GM19193 (cell line): ENCODE data around the gene COA1.
A peak's percentile ranks its signal among the peaks of the same experiment; 100 is the strongest.

Source experiments
- POLR2A ChIP-seq: IDR thresholded peaks from 4 replicates; pipeline ENCODE4 v1.6.1; 2011; ENCODE audit not compliant: insufficient read depth, insufficient read length; ENCODE audit errors: extremely low read depth

The COA1 gene

GRCh38 chr7:43650457-43651052 lies 78.8 kb downstream of the COA1 start:
- peak; percentile 28 for TF ChIP-seq POLR2A

- peak; percentile 49 for TF ChIP-seq POLR2A
These were observed 79.5 kb downstream of the COA1 start for GRCh38 chr7:43649755-43650274.

GRCh38 chr7:43648473-43649406 lies 80.6 kb downstream of the COA1 start:
- no peak for TF ChIP-seq POLR2A

- TF ChIP-seq POLR2A, result no peak
These were observed 81.5 kb downstream of the COA1 start for GRCh38 chr7:43647673-43648472.

- no peak for TF ChIP-seq POLR2A
These were observed 82.0 kb downstream of the COA1 start for GRCh38 chr7:43647339-43647672.

GRCh38 chr7:43646603-43647338 lies 82.6 kb downstream of the COA1 start:
- no peak for TF ChIP-seq POLR2A

GRCh38 chr7:43645699-43646226 lies 83.6 kb downstream of the COA1 start:
- TF ChIP-seq POLR2A, result no peak

- TF ChIP-seq POLR2A, result no peak
These were observed 85.5 kb downstream of the COA1 start for GRCh38 chr7:43643846-43644245.

GRCh38 chr7:43642897-43643630 lies 86.3 kb downstream of the COA1 start:
- no peak for TF ChIP-seq POLR2A

- no peak for TF ChIP-seq POLR2A
These were observed 88.6 kb downstream of the COA1 start for GRCh38 chr7:43640679-43641078.

GRCh38 chr7:43639858-43640491 lies 89.3 kb downstream of the COA1 start:
- no peak for TF ChIP-seq POLR2A

- no peak for TF ChIP-seq POLR2A
These were observed 92.1 kb downstream of the COA1 start for GRCh38 chr7:43637114-43637806.

GRCh38 chr7:43636093-43636492 lies 93.2 kb downstream of the COA1 start:
- TF ChIP-seq POLR2A, result no peak

- no peak for TF ChIP-seq POLR2A
These were observed 94.9 kb downstream of the COA1 start for GRCh38 chr7:43634384-43634783.
